ENCODE data around the gene SLC18A3.

The SLC18A3 gene

GRCh38 chr10:49645417-49645816 lies 35.3 kb downstream of the SLC18A3 start:
- DNase-seq (ENCODE audit: low read depth), result no peak
- no peak overlapping the region for H3K4me3 ChIP-seq (ENCODE audit: low read depth, low read length)
- TF ChIP-seq, protein P1, sequence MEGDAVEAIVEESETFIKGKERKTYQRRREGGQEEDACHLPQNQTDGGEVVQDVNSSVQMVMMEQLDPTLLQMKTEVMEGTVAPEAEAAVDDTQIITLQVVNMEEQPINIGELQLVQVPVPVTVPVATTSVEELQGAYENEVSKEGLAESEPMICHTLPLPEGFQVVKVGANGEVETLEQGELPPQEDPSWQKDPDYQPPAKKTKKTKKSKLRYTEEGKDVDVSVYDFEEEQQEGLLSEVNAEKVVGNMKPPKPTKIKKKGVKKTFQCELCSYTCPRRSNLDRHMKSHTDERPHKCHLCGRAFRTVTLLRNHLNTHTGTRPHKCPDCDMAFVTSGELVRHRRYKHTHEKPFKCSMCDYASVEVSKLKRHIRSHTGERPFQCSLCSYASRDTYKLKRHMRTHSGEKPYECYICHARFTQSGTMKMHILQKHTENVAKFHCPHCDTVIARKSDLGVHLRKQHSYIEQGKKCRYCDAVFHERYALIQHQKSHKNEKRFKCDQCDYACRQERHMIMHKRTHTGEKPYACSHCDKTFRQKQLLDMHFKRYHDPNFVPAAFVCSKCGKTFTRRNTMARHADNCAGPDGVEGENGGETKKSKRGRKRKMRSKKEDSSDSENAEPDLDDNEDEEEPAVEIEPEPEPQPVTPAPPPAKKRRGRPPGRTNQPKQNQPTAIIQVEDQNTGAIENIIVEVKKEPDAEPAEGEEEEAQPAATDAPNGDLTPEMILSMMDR (IDR thresholded peaks at IDR 0.05; ENCODE audit: control insufficient read depth, extremely low read depth, insufficient read depth), result no peak

DNA sequence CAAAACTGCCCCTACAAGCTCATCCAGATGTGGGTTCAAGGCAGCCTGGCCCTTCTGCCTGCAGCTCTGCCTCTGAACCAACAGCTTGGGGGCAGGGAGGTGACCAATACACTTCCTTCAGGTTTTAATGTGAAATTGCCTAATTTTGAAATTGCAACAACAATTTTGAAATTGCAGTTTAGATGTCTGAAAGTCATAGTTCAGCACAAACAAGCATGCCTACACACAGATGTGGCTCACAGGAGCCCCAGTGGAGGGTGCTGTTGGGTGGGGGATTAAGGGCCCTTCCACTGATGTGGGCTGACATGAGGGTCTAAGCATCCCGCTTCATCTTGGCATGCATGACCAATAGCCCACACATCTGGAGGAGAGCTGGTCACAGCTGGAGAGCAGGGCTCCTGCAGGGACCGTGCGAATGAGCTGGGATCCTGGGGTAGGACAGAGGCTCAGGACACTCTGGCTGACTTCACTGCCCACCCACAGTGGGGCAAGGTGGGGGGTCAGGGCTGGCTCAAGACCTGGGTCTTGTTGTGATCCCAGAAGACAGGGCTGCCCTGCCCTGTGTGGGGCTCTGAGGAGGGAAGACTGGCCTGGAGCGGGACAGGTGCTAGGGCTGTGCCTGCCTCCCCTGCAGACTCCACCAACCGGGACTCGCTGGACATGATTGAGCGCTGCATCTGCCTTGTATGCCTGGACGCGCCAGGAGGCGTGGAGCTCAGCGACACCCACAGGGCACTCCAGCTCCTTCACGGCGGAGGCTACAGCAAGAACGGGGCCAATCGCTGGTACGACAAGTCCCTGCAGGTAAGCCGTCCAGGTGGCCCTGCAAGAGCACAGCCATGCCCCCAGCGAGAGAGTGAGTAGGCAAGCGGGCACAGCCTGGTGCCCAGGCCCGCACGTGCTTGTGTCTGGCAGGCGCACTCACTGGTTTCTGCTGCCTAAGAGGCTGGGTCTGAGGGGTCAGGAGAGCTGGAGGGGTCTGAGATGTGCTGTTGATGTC lies 36.1 kb downstream of the SLC18A3 start:
- DNase-seq (ENCODE audit: low read depth), result no peak
- H3K4me3 ChIP-seq (ENCODE audit: low read depth, low read length), result no peak overlapping the region
- TF ChIP-seq, protein P1 (IDR thresholded peaks at IDR 0.05; ENCODE audit: control insufficient read depth, extremely low read depth, insufficient read depth), result no peak

GRCh38 chr10:49647554-49647953 lies 37.4 kb downstream of the SLC18A3 start:
- no peak for DNase-seq (ENCODE audit: low read depth)
- TF ChIP-seq, protein P1 (IDR thresholded peaks at IDR 0.05; ENCODE audit: control insufficient read depth, extremely low read depth, insufficient read depth), result no peak
- H3K4me3 ChIP-seq (ENCODE audit: low read depth, low read length), result no peak overlapping the region

GRCh38 chr10:49647985-49648795 lies 38.1 kb downstream of the SLC18A3 start:
- H3K4me3 ChIP-seq (ENCODE audit: low read depth, low read length), result no peak overlapping the region
- TF ChIP-seq, protein P1 (IDR thresholded peaks at IDR 0.05; ENCODE audit: control insufficient read depth, extremely low read depth, insufficient read depth), result no peak
- no peak for DNase-seq (ENCODE audit: low read depth)

- no peak overlapping the region for H3K4me3 ChIP-seq (ENCODE audit: low read depth, low read length)
- TF ChIP-seq, protein P1 (IDR thresholded peaks at IDR 0.05; ENCODE audit: control insufficient read depth, extremely low read depth, insufficient read depth), result no peak
- DNase-seq (ENCODE audit: low read depth), result no peak
These were observed 39.2 kb downstream of the SLC18A3 start for GRCh38 chr10:49649294-49649693.

GRCh38 chr10:49649936-49650723 lies 40.0 kb downstream of the SLC18A3 start:
- TF ChIP-seq, protein P1 (IDR thresholded peaks at IDR 0.05; ENCODE audit: control insufficient read depth, extremely low read depth, insufficient read depth), result no peak
- DNase-seq (ENCODE audit: low read depth), result no peak
- H3K4me3 ChIP-seq (ENCODE audit: low read depth, low read length), result no peak overlapping the region

Data from LNCaP clone FGC (cell line).